ENCODE data around the gene MRPL1.
"Not testable (repeated sequence)": the region's sequence is repeated elsewhere in the genome, so short reads cannot be mapped to it uniquely, and the experiment has no call there.

MRPL1 gene

DNA sequence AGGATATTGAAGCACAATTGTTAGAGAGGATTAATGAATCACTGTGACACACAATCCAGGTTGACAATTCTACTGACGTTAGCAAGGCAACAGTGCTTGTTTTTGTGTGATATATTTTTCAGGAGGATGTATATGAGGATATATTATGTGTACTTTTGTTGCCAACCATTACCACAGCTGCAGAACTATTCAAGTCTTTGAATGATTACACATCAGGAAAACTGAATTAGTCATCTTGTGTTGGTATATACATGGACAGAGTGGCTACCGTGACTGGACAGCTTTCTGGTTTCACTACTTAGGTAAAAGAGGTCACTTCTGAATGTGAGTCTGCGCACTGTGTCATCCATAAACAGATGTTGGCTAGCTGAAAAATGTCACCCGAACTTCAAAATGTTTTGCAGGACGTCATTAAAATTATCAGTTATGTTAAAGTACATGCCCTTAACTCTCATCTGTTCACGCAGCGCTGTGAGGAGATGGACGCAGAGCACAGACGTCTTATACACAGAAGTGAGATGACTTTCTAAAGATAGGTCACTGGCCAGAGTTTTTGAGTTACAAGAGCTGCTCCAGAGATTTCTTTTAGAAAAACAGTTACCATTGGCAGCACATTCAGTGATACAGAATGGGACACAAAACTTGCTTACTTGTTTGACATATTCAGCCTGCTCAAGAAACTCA, 69.0 kb downstream of the MRPL1 start:
- DNase-seq (ENCODE audit: low read depth): no peak
- no peak overlapping the region for H3K4me3 ChIP-seq (ENCODE audit: low read depth, low read length)
- TF ChIP-seq POLR2A (IDR thresholded peaks at IDR 0.05; ENCODE audit: extremely low read depth, insufficient read length): no peak
- TF ChIP-seq, protein P1, sequence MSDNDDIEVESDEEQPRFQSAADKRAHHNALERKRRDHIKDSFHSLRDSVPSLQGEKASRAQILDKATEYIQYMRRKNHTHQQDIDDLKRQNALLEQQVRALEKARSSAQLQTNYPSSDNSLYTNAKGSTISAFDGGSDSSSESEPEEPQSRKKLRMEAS (IDR thresholded peaks at IDR 0.05; ENCODE audit: low read depth, low read length): no peak
- TF ChIP-seq MYC (IDR thresholded peaks at IDR 0.05; ENCODE audit: low read depth, low read length): no peak
- TF ChIP-seq, protein P2, sequence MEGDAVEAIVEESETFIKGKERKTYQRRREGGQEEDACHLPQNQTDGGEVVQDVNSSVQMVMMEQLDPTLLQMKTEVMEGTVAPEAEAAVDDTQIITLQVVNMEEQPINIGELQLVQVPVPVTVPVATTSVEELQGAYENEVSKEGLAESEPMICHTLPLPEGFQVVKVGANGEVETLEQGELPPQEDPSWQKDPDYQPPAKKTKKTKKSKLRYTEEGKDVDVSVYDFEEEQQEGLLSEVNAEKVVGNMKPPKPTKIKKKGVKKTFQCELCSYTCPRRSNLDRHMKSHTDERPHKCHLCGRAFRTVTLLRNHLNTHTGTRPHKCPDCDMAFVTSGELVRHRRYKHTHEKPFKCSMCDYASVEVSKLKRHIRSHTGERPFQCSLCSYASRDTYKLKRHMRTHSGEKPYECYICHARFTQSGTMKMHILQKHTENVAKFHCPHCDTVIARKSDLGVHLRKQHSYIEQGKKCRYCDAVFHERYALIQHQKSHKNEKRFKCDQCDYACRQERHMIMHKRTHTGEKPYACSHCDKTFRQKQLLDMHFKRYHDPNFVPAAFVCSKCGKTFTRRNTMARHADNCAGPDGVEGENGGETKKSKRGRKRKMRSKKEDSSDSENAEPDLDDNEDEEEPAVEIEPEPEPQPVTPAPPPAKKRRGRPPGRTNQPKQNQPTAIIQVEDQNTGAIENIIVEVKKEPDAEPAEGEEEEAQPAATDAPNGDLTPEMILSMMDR (IDR thresholded peaks at IDR 0.05; ENCODE audit: low read depth, low read length): no peak

DNA sequence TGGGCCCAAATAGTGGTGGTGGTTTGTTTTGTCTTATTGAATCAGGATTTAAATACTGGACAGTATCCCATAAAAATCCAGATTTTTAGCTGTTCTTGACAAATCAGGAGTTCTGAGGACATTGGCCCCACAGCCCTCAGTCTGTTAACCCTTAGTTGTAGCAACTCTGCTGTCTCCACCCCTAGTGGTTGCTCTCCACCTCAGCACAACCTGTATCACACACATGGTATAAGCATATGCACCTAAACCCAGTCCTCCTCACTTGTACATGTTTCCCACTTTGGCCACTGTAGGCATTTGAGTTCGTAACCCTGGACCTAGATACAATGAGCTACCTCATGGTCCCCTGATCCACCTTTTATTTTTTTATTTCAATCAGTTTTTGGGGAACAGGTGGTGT, 75.9 kb downstream of the MRPL1 start:
- H3K4me3 ChIP-seq (ENCODE audit: low read depth, low read length): no peak overlapping the region
- no peak for DNase-seq (ENCODE audit: low read depth)
- no peak for TF ChIP-seq MYC (IDR thresholded peaks at IDR 0.05; ENCODE audit: low read depth, low read length)
- TF ChIP-seq, protein P2 (IDR thresholded peaks at IDR 0.05; ENCODE audit: low read depth, low read length): no peak
- TF ChIP-seq, protein P1 (IDR thresholded peaks at IDR 0.05; ENCODE audit: low read depth, low read length): no peak
- no peak for TF ChIP-seq POLR2A (IDR thresholded peaks at IDR 0.05; ENCODE audit: extremely low read depth, insufficient read length)

DNA sequence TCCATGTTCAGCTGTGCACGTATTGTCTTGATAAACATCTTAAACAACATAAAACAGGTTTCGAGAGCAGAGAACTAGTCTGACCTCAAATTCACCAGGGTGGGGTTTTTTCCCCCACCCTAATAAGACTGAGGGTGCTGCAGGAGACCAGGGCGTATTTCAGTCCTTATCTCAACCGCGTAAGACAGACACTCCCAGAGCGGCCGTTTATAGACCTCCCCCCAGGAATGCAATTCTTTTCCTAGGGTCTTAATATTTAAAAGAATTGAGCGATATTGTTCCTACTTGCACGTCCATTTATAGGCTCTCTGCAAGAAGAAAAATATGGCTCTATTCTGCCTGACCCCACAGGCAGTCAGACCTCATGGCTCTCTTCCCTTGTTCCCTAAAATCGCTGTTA, 83.3 kb downstream of the MRPL1 start:
- H3K4me3 ChIP-seq (ENCODE audit: low read depth, low read length); DNase-seq (ENCODE audit: low read depth): not testable (repeated sequence)

DNA sequence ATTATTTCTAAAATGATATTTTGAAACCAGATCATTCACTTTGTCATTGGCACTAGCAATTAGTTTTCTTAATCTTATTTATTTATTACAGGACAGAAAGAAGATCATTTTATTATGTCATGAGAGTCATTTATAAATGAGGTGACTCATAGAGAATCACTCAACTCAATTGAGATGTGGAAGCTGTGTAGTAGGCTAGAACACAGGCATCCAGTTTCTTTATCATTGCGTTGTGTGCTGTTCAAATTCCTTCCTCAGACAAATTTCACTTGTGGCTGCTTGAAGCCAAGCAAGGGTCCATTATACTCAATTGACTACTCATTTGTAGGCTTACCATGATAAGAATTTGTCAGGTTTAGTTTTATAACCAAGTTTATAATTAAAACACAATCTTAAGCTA, 87.6 kb downstream of the MRPL1 start:
- no peak overlapping the region for H3K4me3 ChIP-seq (ENCODE audit: low read depth, low read length)
- no peak for DNase-seq (ENCODE audit: low read depth)
- TF ChIP-seq, protein P2 (IDR thresholded peaks at IDR 0.05; ENCODE audit: low read depth, low read length): no peak
- no peak for TF ChIP-seq MYC (IDR thresholded peaks at IDR 0.05; ENCODE audit: low read depth, low read length)

DNA sequence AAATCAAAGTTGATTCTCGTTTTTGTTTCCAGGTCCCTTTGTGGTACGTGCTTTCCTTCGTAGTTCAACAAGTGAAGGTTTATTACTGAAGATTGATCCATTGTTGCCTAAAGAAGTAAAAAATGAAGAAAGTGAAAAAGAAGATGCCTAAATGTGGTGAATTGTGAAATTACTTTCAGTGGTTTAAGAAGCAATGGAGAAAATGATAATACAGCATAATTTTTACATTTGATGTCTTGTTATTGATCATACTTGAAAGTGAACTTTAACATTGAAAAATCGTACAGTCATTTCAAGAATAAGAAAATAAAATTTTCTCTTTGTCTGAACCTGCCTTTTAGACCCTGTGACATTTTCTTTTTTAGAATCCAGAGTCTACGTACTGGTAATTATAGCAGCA, 89.8 kb downstream of the MRPL1 start:
- H3K4me3 ChIP-seq (ENCODE audit: low read depth, low read length): no peak overlapping the region
- TF ChIP-seq MYC (IDR thresholded peaks at IDR 0.05; ENCODE audit: low read depth, low read length) (no peak), POLR2A (IDR thresholded peaks at IDR 0.05; ENCODE audit: extremely low read depth, insufficient read length) (no peak)
- TF ChIP-seq, protein P2 (IDR thresholded peaks at IDR 0.05; ENCODE audit: low read depth, low read length): no peak
- TF ChIP-seq, protein P1 (IDR thresholded peaks at IDR 0.05; ENCODE audit: low read depth, low read length): no peak
- DNase-seq (ENCODE audit: low read depth): no peak

DNA sequence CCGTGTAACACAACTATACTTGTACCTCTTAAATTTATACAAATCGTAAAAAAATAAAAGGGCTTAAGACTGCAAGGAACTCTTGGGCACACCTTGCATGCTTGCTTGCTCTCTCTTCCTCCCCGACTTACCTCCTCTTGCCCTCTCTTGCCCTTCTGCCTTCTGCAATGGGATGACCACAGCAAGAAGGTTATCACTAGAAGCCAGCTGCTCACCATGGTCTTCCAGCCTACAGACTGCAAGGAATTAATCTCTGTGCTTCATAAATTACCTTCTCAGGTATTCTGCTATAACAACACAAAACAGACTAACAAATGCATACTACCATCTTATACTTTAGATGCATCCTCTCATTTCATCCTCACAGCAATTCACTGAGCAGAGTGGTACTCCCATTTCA, 92.1 kb downstream of the MRPL1 start:
- no peak overlapping the region for H3K4me3 ChIP-seq (ENCODE audit: low read depth, low read length)
- TF ChIP-seq, protein P1 (IDR thresholded peaks at IDR 0.05; ENCODE audit: low read depth, low read length): no peak
- TF ChIP-seq POLR2A (IDR thresholded peaks at IDR 0.05; ENCODE audit: extremely low read depth, insufficient read length): no peak
- TF ChIP-seq, protein P2 (IDR thresholded peaks at IDR 0.05; ENCODE audit: low read depth, low read length): no peak
- DNase-seq (ENCODE audit: low read depth): no peak

Data from NB4 (cell line).